ENCODE data around the gene OSM.
"Not testable (repeated sequence)": the region's sequence is repeated elsewhere in the genome, so short reads cannot be mapped to it uniquely, and the experiment has no call there.

Gene OSM

GRCh38 chr22:30225220-30225927, 41.3 kb downstream of the OSM start:
- DNase-seq = no peak

- DNase-seq = no peak
Measured at GRCh38 chr22:30224161-30224857, 42.3 kb downstream of the OSM start.

GRCh38 chr22:30223303-30223702, 43.3 kb downstream of the OSM start:
- no peak for DNase-seq

- no peak for DNase-seq
Measured at GRCh38 chr22:30222321-30222720, 44.3 kb downstream of the OSM start.

- no peak for DNase-seq
Measured at GRCh38 chr22:30221121-30221992, 45.3 kb downstream of the OSM start.

- DNase-seq = no peak
Measured at GRCh38 chr22:30220338-30221012, 46.2 kb downstream of the OSM start.

GRCh38 chr22:30219668-30220278, 46.9 kb downstream of the OSM start:
- DNase-seq = no peak

- DNase-seq = no peak
Measured at GRCh38 chr22:30219049-30219654, 47.5 kb downstream of the OSM start.

- peak in 1 of 2 donors; percentile 16 for DNase-seq
Measured at GRCh38 chr22:30217698-30218560, 48.7 kb downstream of the OSM start.

- DNase-seq = no peak
Measured at GRCh38 chr22:30216710-30217109, 49.9 kb downstream of the OSM start.

- not testable (repeated sequence) for DNase-seq
Measured at GRCh38 chr22:30216272-30216671, 50.4 kb downstream of the OSM start.

- no peak for DNase-seq
Measured at GRCh38 chr22:30214703-30215407, 51.8 kb downstream of the OSM start.

- no peak for DNase-seq
Measured at GRCh38 chr22:30212996-30213441, 53.6 kb downstream of the OSM start.

All from hippocampal formation (tissue), 2 donors.